ENCODE data around the gene PXMP4.

The PXMP4 gene

GRCh38 chr20:33663161-33664084 lies 56.7 kb downstream of the PXMP4 start:
- no peak for DNase-seq
- no peak for TF ChIP-seq CTCF (IDR thresholded peaks at IDR 0.05; ENCODE audit: low read depth, low read length, missing control alignments)
- Histone ChIP-seq H3K27ac (peak overlapping the region; percentile 25), H3K27me3 (replicated peaks) (no peaks in the 10 kb centered on the region), H3K36me3 (replicated peaks) (no peaks in the 10 kb centered on the region), H3K4me3 (ENCODE audit: low read depth, low read length) (peak overlapping the region; percentile 73)
- in situ Hi-C loops (cut with HindIII; ENCODE audit: low pct_ligation_motif_present, low sequenced_read_pairs): no loop called here

- in situ Hi-C loops (cut with HindIII; ENCODE audit: low pct_ligation_motif_present, low sequenced_read_pairs): no loop called here
- TF ChIP-seq CTCF (IDR thresholded peaks at IDR 0.05; ENCODE audit: low read depth, low read length, missing control alignments): no peak
Observed at GRCh38 chr20:33662172-33662571, 57.9 kb downstream of the PXMP4 start, which contains the start of gene C20orf144. TSS of gene C20orf144 (plus strand) at chr20:33662327. CDS start at chr20:33662346, 19 bp downstream.

GRCh38 chr20:33660685-33661058 lies 59.4 kb downstream of the PXMP4 start:
- no peak overlapping the region for H3K4me3 ChIP-seq (ENCODE audit: low read depth, low read length)
- no peak for TF ChIP-seq CTCF (IDR thresholded peaks at IDR 0.05; ENCODE audit: low read depth, low read length, missing control alignments)
- in situ Hi-C loops (cut with HindIII; ENCODE audit: low pct_ligation_motif_present, low sequenced_read_pairs): no loop called here
- no peaks in the 10 kb centered on the region for H3K27me3 ChIP-seq (replicated peaks)
- DNase-seq: no peak
- H3K36me3 ChIP-seq (replicated peaks): no peaks in the 10 kb centered on the region
- H3K27ac ChIP-seq: no peak overlapping the region

More at GRCh38 chr20:33662172-33662571, 57.9 kb downstream of the PXMP4 start, which contains the start of gene C20orf144:
- peak within 1 kb of the TSS; percentile 73 for H3K4me3 ChIP-seq (ENCODE audit: low read depth, low read length)
- no peaks in the 10 kb centered on the region for H3K36me3 ChIP-seq (replicated peaks)
- no peak within 1 kb of the TSS for H3K27ac ChIP-seq
- no peak for DNase-seq
- no peaks in the 10 kb centered on the region for H3K27me3 ChIP-seq (replicated peaks)

- Histone ChIP-seq H3K27me3 (replicated peaks) (no peaks in the 10 kb centered on the region), H3K36me3 (replicated peaks) (no peaks in the 10 kb centered on the region), H3K4me3 (ENCODE audit: low read depth, low read length) (no peak overlapping the region), H3K27ac (no peak overlapping the region)
- no peak for DNase-seq
- in situ Hi-C loops (cut with HindIII; ENCODE audit: low pct_ligation_motif_present, low sequenced_read_pairs): no loop called here
- TF ChIP-seq CTCF (IDR thresholded peaks at IDR 0.05; ENCODE audit: low read depth, low read length, missing control alignments): no peak
Observed at GRCh38 chr20:33660035-33660684, 60.0 kb downstream of the PXMP4 start.

- Histone ChIP-seq H3K27ac (no peak overlapping the region), H3K4me3 (ENCODE audit: low read depth, low read length) (no peak overlapping the region), H3K36me3 (replicated peaks) (no peaks in the 10 kb centered on the region), H3K27me3 (replicated peaks) (no peaks in the 10 kb centered on the region)
- TF ChIP-seq CTCF (IDR thresholded peaks at IDR 0.05; ENCODE audit: low read depth, low read length, missing control alignments): no peak
- no peak for DNase-seq
- in situ Hi-C loops (cut with HindIII; ENCODE audit: low pct_ligation_motif_present, low sequenced_read_pairs): no loop called here
Observed at GRCh38 chr20:33659341-33660034, 60.6 kb downstream of the PXMP4 start.
